Keratinocyte (primary cell): ENCODE results near the gene DENND4C.

Experiments
- CTCF ChIP-seq, 3 experiments: IDR thresholded peaks in 1 of 3; conservative IDR thresholded peaks in 1 of 3; optimal IDR thresholded peaks in 1 of 3; 2 replicates in 2 of 3; 3 replicates in 1 of 3; pipeline versions ENCODE3 to v1.5.1; 2011; ENCODE audit warnings: low read length in 3 of 3, mild to moderate bottlenecking in 3 of 3, moderate library complexity in 2 of 3, control low read depth in 1 of 3, inconsistent platforms in 1 of 3; ENCODE audit not compliant: insufficient read depth in 2 of 3; ENCODE audit errors: extremely low read depth in 1 of 3
- EZH2 ChIP-seq: IDR thresholded peaks from one replicate; pipeline ENCODE4 v1.6.1; 2012; ENCODE audit warnings: inconsistent platforms, mild to moderate bottlenecking, low read length, moderate library complexity

GRCh38 chr9:19342947-19343346 is 112.5 kb downstream of the DENND4C start:
- no peak for TF ChIP-seq CTCF (optimal IDR thresholded peaks at IDR 0.05 in 1 of 3, IDR thresholded peaks at IDR 0.05 in 1 of 3, conservative IDR thresholded peaks at IDR 0.05 in 1 of 3; ENCODE audit: extremely low read depth in 1 of 3, insufficient read depth in 2 of 3, low read length in 3 of 3)
- TF ChIP-seq EZH2 = no peak
